Testis (tissue), 3 donors: ENCODE results near the gene GNA15. TPM values are rescaled to one million over a fixed set of nuclear protein-coding genes. Genes with fewer than 3 reads are reported as not detected.

ENCODE experiments used
- DNase-seq: peaks from one replicate; pipeline ENCODE4 v3.0.0-alpha.2; 2019
- H3K27ac ChIP-seq, 2 donors: fragments of 200-600 bp; sonication (generic); one replicate each; pipeline ENCODE4 v1.5.1; 2019
- H3K27me3 ChIP-seq: fragments of 200-600 bp; sonication (generic); one replicate; pipeline ENCODE4 v1.5.1; 2019
- H3K36me3 ChIP-seq: fragments of 200-600 bp; sonication (generic); one replicate; pipeline ENCODE4 v1.5.1; 2017; ENCODE audit warnings: low read depth; ENCODE audit errors: missing control alignments
- H3K4me1 ChIP-seq: fragments of 200-600 bp; sonication (generic); one replicate; pipeline ENCODE4 v1.5.1; 2019
- H3K4me3 ChIP-seq, 2 donors: fragments of 200-600 bp; sonication (generic); one replicate each; pipeline ENCODE4 v1.5.1; 2017 to 2019
- H3K9me3 ChIP-seq: fragments of 200-600 bp; sonication (generic); one replicate; pipeline ENCODE4 v1.5.1; 2017
- CTCF ChIP-seq, 3 experiments: fragments of 450-650 bp in 2 of 3; fragments of 200-600 bp in 1 of 3; sonication (generic) in 1 of 3; IDR thresholded peaks; one replicate each; pipeline ENCODE4 v1.5.1; 2016 to 2019; ENCODE audit warnings: antibody characterized with exemption in 3 of 3, mild to moderate bottlenecking in 2 of 3, moderate library complexity in 1 of 3
- POLR2A ChIP-seq: fragments of 450-650 bp; IDR thresholded peaks from one replicate; pipeline ENCODE4 v1.6.1; 2017; ENCODE audit warnings: antibody characterized with exemption, mild to moderate bottlenecking, moderate library complexity
- WGBS, 2 donors: methylation state at CpG; one replicate each; pipeline ENCODE4 v1.1.5; 2018; 5-methylcytosine and 5-hydroxymethylcytosine counted together
- intact Hi-C: fragments of 100-400 bp; cut with DNase I; formaldehyde crosslinking; loops from one replicate; pipeline ENCODE4 v1.15.1; 2023; ENCODE audit warnings: low total_unique reads
- polyA plus RNA-seq: library from polyadenylated mRNA; stranded (reverse); fragments of 350-450 nt; fragmentation: Illumina TruSeq; extraction: RNeasy Lipid Tissue Mini Kit (QIAGEN cat#74804); gene quantifications from one replicate; pipeline ENCODE4 v1.2.3, GENCODE V29; 2014; ENCODE audit warnings: low read depth, low replicate concordance; ENCODE audit not compliant: insufficient read depth
- total RNA-seq, 2 donors: library from RNA; depleted of rRNA; stranded (reverse); fragments of >200 nt; gene quantifications; one replicate each; pipeline ENCODE4 v1.2.3, GENCODE V29; 2016

Gene GNA15
- total and polyA plus RNA-seq, 3 donors from 2014 or later = 2.5 to 4.0 (median 3.6) TPM

- no peaks in the 10 kb centered on the region for H3K36me3 ChIP-seq
- H3K27me3 ChIP-seq = no peaks in the 10 kb centered on the region
- H3K4me3 ChIP-seq = peak overlapping the region; percentile 1 to 6
- no peak for DNase-seq
- TF ChIP-seq POLR2A (no peak), CTCF (IDR thresholded peaks at IDR 0.05) (peak in 1 of 3 experiments; percentile 8)
- H3K9me3 ChIP-seq = no peaks in the 10 kb centered on the region
- H3K4me1 ChIP-seq = peaks cover 62% of the 10 kb centered on the region
- intact Hi-C loops = no loop called here
- 59 to 60% methylated on average over 9 to 18 of the region's 18 CpGs for WGBS, 2 donors
- peak overlapping the region; percentile 64 to 88 for H3K27ac ChIP-seq
Measured at GRCh38 chr19:3098141-3098514, 37.7 kb upstream of the GNA15 start.

- Histone ChIP-seq H3K27ac (peak overlapping the region; percentile 64 to 88), H3K36me3 (no peaks in the 10 kb centered on the region), H3K4me3 (peak overlapping the region; percentile 1 to 6), H3K27me3 (no peaks in the 10 kb centered on the region), H3K4me1 (peaks cover 67% of the 10 kb centered on the region), H3K9me3 (no peaks in the 10 kb centered on the region)
- intact Hi-C loops = no loop called here
- TF ChIP-seq POLR2A (no peak), CTCF (IDR thresholded peaks at IDR 0.05) (no peak)
- 40% methylated on average over 15 to 40 of the region's 40 CpGs for WGBS, 2 donors
- peak; percentile 59 for DNase-seq
Measured at GRCh38 chr19:3098515-3099346, 37.1 kb upstream of the GNA15 start.

GRCh38 chr19:3099347-3100145 lies 36.3 kb upstream of the GNA15 start:
- WGBS, 2 donors = 81 to 90% methylated on average over 3 to 28 of the region's 29 CpGs
- H3K4me1 ChIP-seq = peaks cover 70% of the 10 kb centered on the region
- H3K27me3 ChIP-seq = no peaks in the 10 kb centered on the region
- no peak for DNase-seq
- no peaks in the 10 kb centered on the region for H3K36me3 ChIP-seq
- TF ChIP-seq CTCF (IDR thresholded peaks at IDR 0.05) = no peak
- no peak for TF ChIP-seq POLR2A
- no peak overlapping the region for H3K4me3 ChIP-seq
- peak overlapping the region; percentile 64 to 88 for H3K27ac ChIP-seq
- no peaks in the 10 kb centered on the region for H3K9me3 ChIP-seq
- intact Hi-C loops = no loop called here

- Histone ChIP-seq H3K4me3 (no peak overlapping the region), H3K27ac (no peak overlapping the region), H3K27me3 (no peaks in the 10 kb centered on the region), H3K36me3 (no peaks in the 10 kb centered on the region), H3K9me3 (no peaks in the 10 kb centered on the region), H3K4me1 (peaks cover 70% of the 10 kb centered on the region)
- no peak for DNase-seq
- 75 to 78% methylated on average over 6 to 14 of the region's 14 CpGs for WGBS, 2 donors
- TF ChIP-seq POLR2A (no peak), CTCF (IDR thresholded peaks at IDR 0.05) (no peak)
- intact Hi-C loops = no loop called here
Measured at GRCh38 chr19:3100331-3100730, 35.5 kb upstream of the GNA15 start.
